Suprapubic skin (tissue), 4 donors: ENCODE data around the gene MAGI1. TPM values are rescaled to one million over a fixed set of nuclear protein-coding genes. Genes with fewer than 3 reads are reported as not detected.

Experiments
- DNase-seq, 2 donors: peaks; one replicate each; pipeline ENCODE4 v3.0.0-alpha.2; 2019; ENCODE audit warnings: low spot score in 2 of 2
- H3K27ac ChIP-seq: fragments of 200-600 bp; sonication (generic); one replicate; pipeline ENCODE4 v1.5.1; 2019
- H3K27me3 ChIP-seq: fragments of 200-600 bp; sonication (generic); one replicate; pipeline ENCODE4 v1.5.1; 2019
- H3K36me3 ChIP-seq: fragments of 200-600 bp; sonication (generic); one replicate; pipeline ENCODE4 v1.5.1; 2019
- H3K4me1 ChIP-seq: fragments of 200-600 bp; sonication (generic); one replicate; pipeline ENCODE4 v1.5.1; 2019
- H3K4me3 ChIP-seq: fragments of 200-600 bp; sonication (generic); one replicate; pipeline ENCODE4 v1.5.1; 2019; ENCODE audit warnings: mild to moderate bottlenecking
- H3K9me3 ChIP-seq: fragments of 200-600 bp; sonication (generic); one replicate; pipeline ENCODE4 v1.5.1; 2019
- CTCF ChIP-seq, 2 donors: fragments of 200-600 bp in 1 of 2; fragments of 450-650 bp in 1 of 2; sonication (generic) in 1 of 2; IDR thresholded peaks; one replicate each; pipeline ENCODE4 v1.5.1; 2016 to 2019; ENCODE audit warnings: antibody characterized with exemption in 2 of 2, mild to moderate bottlenecking in 1 of 2, moderate library complexity in 1 of 2
- EP300 ChIP-seq: sonication (generic); formaldehyde crosslinking; IDR thresholded peaks from one replicate; pipeline ENCODE4 v1.6.1; 2017; ENCODE audit warnings: antibody characterized with exemption
- POLR2A ChIP-seq, 2 donors: fragments of 450-650 bp; IDR thresholded peaks; one replicate each; pipeline ENCODE4 v1.6.1; 2017; ENCODE audit warnings: antibody characterized with exemption in 2 of 2, mild to moderate bottlenecking in 2 of 2, moderate library complexity in 2 of 2
- POLR2AphosphoS5 ChIP-seq, 3 donors: sonication (generic); formaldehyde crosslinking; IDR thresholded peaks; one replicate each; pipeline ENCODE4 v1.6.1; 2017; ENCODE audit warnings: antibody characterized with exemption in 3 of 3
- WGBS: methylation state at CpG from one replicate; pipeline ENCODE4 v1.1.5; 2018; 5-methylcytosine and 5-hydroxymethylcytosine counted together
- total RNA-seq, 4 donors: library from RNA; depleted of rRNA; stranded (reverse); fragments of >200 nt; gene quantifications; one replicate each; pipeline ENCODE4 v1.1.0, GENCODE V29; 2016

Gene MAGI1
- total RNA-seq, 4 donors from 2014 or later: 37.9 to 71.5 (median 48.6) TPM

- no peaks in the 10 kb centered on the region for H3K27me3 ChIP-seq
- no peak overlapping the region for H3K4me3 ChIP-seq
- no peaks in the 10 kb centered on the region for H3K36me3 ChIP-seq
- H3K4me1 ChIP-seq: no peaks in the 10 kb centered on the region
- 75% methylated on average over 4 of the region's 4 CpGs for WGBS
- no peak for DNase-seq
- no peaks in the 10 kb centered on the region for H3K9me3 ChIP-seq
- TF ChIP-seq POLR2AphosphoS5 (IDR thresholded peaks at IDR 0.05) (no peak), CTCF (IDR thresholded peaks at IDR 0.05) (no peak), EP300 (no peak), POLR2A (IDR thresholded peaks at IDR 0.05) (no peak)
- H3K27ac ChIP-seq: no peak overlapping the region
Observed at GRCh38 chr3:65938676-65939075, 100.0 kb downstream of the MAGI1 start.

- no peak for TF ChIP-seq CTCF (IDR thresholded peaks at IDR 0.05)
- no peak for TF ChIP-seq POLR2A (IDR thresholded peaks at IDR 0.05)
- no peak for TF ChIP-seq POLR2AphosphoS5 (IDR thresholded peaks at IDR 0.05)
- no peak for TF ChIP-seq EP300
- no peak overlapping the region for H3K4me3 ChIP-seq
- H3K36me3 ChIP-seq: no peaks in the 10 kb centered on the region
- WGBS: 84% methylated on average over 1 of the region's 1 CpG
- no peak overlapping the region for H3K27ac ChIP-seq
- H3K9me3 ChIP-seq: no peaks in the 10 kb centered on the region
- no peaks in the 10 kb centered on the region for H3K27me3 ChIP-seq
- H3K4me1 ChIP-seq: no peaks in the 10 kb centered on the region
- DNase-seq: no peak
Observed at GRCh38 chr3:65938147-65938546, 100.6 kb downstream of the MAGI1 start.

- no peak overlapping the region for H3K27ac ChIP-seq
- WGBS: 78% methylated on average over 5 of the region's 5 CpGs
- no peaks in the 10 kb centered on the region for H3K4me1 ChIP-seq
- no peak for DNase-seq
- H3K36me3 ChIP-seq: no peaks in the 10 kb centered on the region
- no peak overlapping the region for H3K4me3 ChIP-seq
- H3K9me3 ChIP-seq: peaks cover 7% of the 10 kb centered on the region
- no peaks in the 10 kb centered on the region for H3K27me3 ChIP-seq
- TF ChIP-seq POLR2A (IDR thresholded peaks at IDR 0.05) (no peak), EP300 (no peak), CTCF (IDR thresholded peaks at IDR 0.05) (no peak), POLR2AphosphoS5 (IDR thresholded peaks at IDR 0.05) (no peak)
Observed at GRCh38 chr3:65936908-65937638, 101.6 kb downstream of the MAGI1 start.

- WGBS: 83% methylated on average over 1 of the region's 1 CpG
- Histone ChIP-seq H3K36me3 (no peaks in the 10 kb centered on the region), H3K9me3 (peaks cover 7% of the 10 kb centered on the region), H3K4me3 (no peak overlapping the region), H3K27me3 (no peaks in the 10 kb centered on the region), H3K4me1 (no peaks in the 10 kb centered on the region), H3K27ac (no peak overlapping the region)
- no peak for DNase-seq
- no peak for TF ChIP-seq CTCF (IDR thresholded peaks at IDR 0.05)
- TF ChIP-seq EP300: no peak
- TF ChIP-seq POLR2AphosphoS5 (IDR thresholded peaks at IDR 0.05): no peak
- TF ChIP-seq POLR2A (IDR thresholded peaks at IDR 0.05): no peak
Observed at GRCh38 chr3:65935724-65936123, 103.0 kb downstream of the MAGI1 start.

GRCh38 chr3:65930648-65931047, 108.1 kb downstream of the MAGI1 start:
- no peak overlapping the region for H3K4me3 ChIP-seq
- WGBS: 94% methylated on average over 6 of the region's 6 CpGs
- H3K27ac ChIP-seq: no peak overlapping the region
- no peak for DNase-seq
- peaks cover 7% of the 10 kb centered on the region for H3K9me3 ChIP-seq
- H3K36me3 ChIP-seq: no peaks in the 10 kb centered on the region
- no peaks in the 10 kb centered on the region for H3K27me3 ChIP-seq
- no peak for TF ChIP-seq POLR2A (IDR thresholded peaks at IDR 0.05)
- no peak for TF ChIP-seq POLR2AphosphoS5 (IDR thresholded peaks at IDR 0.05)
- no peak for TF ChIP-seq EP300
- no peaks in the 10 kb centered on the region for H3K4me1 ChIP-seq

GRCh38 chr3:65928110-65928509, 110.6 kb downstream of the MAGI1 start:
- TF ChIP-seq POLR2AphosphoS5 (IDR thresholded peaks at IDR 0.05) (no peak), EP300 (no peak), POLR2A (IDR thresholded peaks at IDR 0.05) (no peak), CTCF (IDR thresholded peaks at IDR 0.05) (no peak)
- Histone ChIP-seq H3K9me3 (peaks cover 7% of the 10 kb centered on the region), H3K36me3 (no peaks in the 10 kb centered on the region), H3K27me3 (no peaks in the 10 kb centered on the region), H3K4me3 (no peak overlapping the region), H3K27ac (no peak overlapping the region), H3K4me1 (no peaks in the 10 kb centered on the region)
- 85% methylated on average over 2 of the region's 2 CpGs for WGBS
- no peak for DNase-seq
